ENCODE measurements around the gene PLIN4. TPM values are rescaled to one million over a fixed set of nuclear protein-coding genes. Genes with fewer than 3 reads are reported as not detected.

Gene PLIN4
- total RNA-seq, 1 donor from 2014 or later = not detected

GRCh38 chr19:4456843-4457653, 61.2 kb downstream of the PLIN4 start:
- Mint-ChIP-seq H3K4me1 (ENCODE audit: unreplicated experiment) (peaks cover 25% of the 10 kb centered on the region), H3K27me3 (ENCODE audit: unreplicated experiment) (no peaks in the 10 kb centered on the region), H3K36me3 (ENCODE audit: unreplicated experiment) (no peaks in the 10 kb centered on the region), H3K9me3 (ENCODE audit: unreplicated experiment) (no peaks in the 10 kb centered on the region), H3K4me3 (ENCODE audit: unreplicated experiment) (peak overlapping the region; percentile 93), H3K27ac (ENCODE audit: unreplicated experiment) (peak overlapping the region; percentile 97)
- no peak for TF ChIP-seq CTCF (IDR thresholded peaks at IDR 0.05)
- DNase-seq (ENCODE audit: extremely low spot score, unreplicated experiment) = no peak

GRCh38 chr19:4456476-4456842, 61.8 kb downstream of the PLIN4 start:
- no peak for DNase-seq (ENCODE audit: extremely low spot score, unreplicated experiment)
- Mint-ChIP-seq H3K27ac (ENCODE audit: unreplicated experiment) (peak overlapping the region; percentile 97), H3K36me3 (ENCODE audit: unreplicated experiment) (no peaks in the 10 kb centered on the region), H3K9me3 (ENCODE audit: unreplicated experiment) (no peaks in the 10 kb centered on the region), H3K4me3 (ENCODE audit: unreplicated experiment) (peak overlapping the region; percentile 93), H3K4me1 (ENCODE audit: unreplicated experiment) (peaks cover 25% of the 10 kb centered on the region), H3K27me3 (ENCODE audit: unreplicated experiment) (no peaks in the 10 kb centered on the region)
- no peak for TF ChIP-seq CTCF (IDR thresholded peaks at IDR 0.05)

- H3K27ac Mint-ChIP-seq (ENCODE audit: unreplicated experiment) = peak overlapping the region; percentile 97
- peak overlapping the region; percentile 93 for H3K4me3 Mint-ChIP-seq (ENCODE audit: unreplicated experiment)
- peaks cover 2% of the 10 kb centered on the region for H3K36me3 Mint-ChIP-seq (ENCODE audit: unreplicated experiment)
- no peak for DNase-seq (ENCODE audit: extremely low spot score, unreplicated experiment)
- TF ChIP-seq CTCF (IDR thresholded peaks at IDR 0.05) = no peak
- no peaks in the 10 kb centered on the region for H3K27me3 Mint-ChIP-seq (ENCODE audit: unreplicated experiment)
- peaks cover 25% of the 10 kb centered on the region for H3K4me1 Mint-ChIP-seq (ENCODE audit: unreplicated experiment)
- no peaks in the 10 kb centered on the region for H3K9me3 Mint-ChIP-seq (ENCODE audit: unreplicated experiment)
These were observed 62.4 kb downstream of the PLIN4 start for GRCh38 chr19:4455719-4456475.

GRCh38 chr19:4454747-4455718, 63.3 kb downstream of the PLIN4 start:
- H3K4me3 Mint-ChIP-seq (ENCODE audit: unreplicated experiment) = peak overlapping the region; percentile 29
- H3K36me3 Mint-ChIP-seq (ENCODE audit: unreplicated experiment) = peaks cover 8% of the 10 kb centered on the region
- no peak for TF ChIP-seq CTCF (IDR thresholded peaks at IDR 0.05)
- no peaks in the 10 kb centered on the region for H3K9me3 Mint-ChIP-seq (ENCODE audit: unreplicated experiment)
- no peaks in the 10 kb centered on the region for H3K27me3 Mint-ChIP-seq (ENCODE audit: unreplicated experiment)
- peak overlapping the region; percentile 47 for H3K27ac Mint-ChIP-seq (ENCODE audit: unreplicated experiment)
- DNase-seq (ENCODE audit: extremely low spot score, unreplicated experiment) = no peak
- H3K4me1 Mint-ChIP-seq (ENCODE audit: unreplicated experiment) = peaks cover 25% of the 10 kb centered on the region

All from osteocyte (in vitro differentiated cells).